Epithelial cell of proximal tubule (primary cell): ENCODE measurements around the gene KCNK6. TPM values are rescaled to one million over a fixed set of nuclear protein-coding genes. Genes with fewer than 3 reads are reported as not detected.

Source experiments
- DNase-seq: peaks from one replicate; pipeline ENCODE4 v3.0.0-alpha.2; 2011; ENCODE audit warnings: low read depth
- H3K4me3 ChIP-seq: 2 replicates; pipeline ENCODE4 v1.5.1; 2011; ENCODE audit warnings: low read depth, mild to moderate bottlenecking, low read length
- total RNA-seq: library from RNA; depleted of rRNA; stranded (reverse); fragments of >200 nt; gene quantifications from 2 replicates; pipeline ENCODE4 v1.2.3, GENCODE V29; 2015
- TF ChIP-seq, protein P1 (sequence below): conservative IDR thresholded peaks from 2 replicates; pipeline ENCODE4 v1.5.1; 2012; ENCODE audit warnings: low read depth, mild to moderate bottlenecking, low read length

The KCNK6 gene
- total RNA-seq, 1 donor from 2014 or later: 3.9 TPM

GRCh38 chr19:38307076-38307475 is 12.6 kb upstream of the KCNK6 start:
- no peak overlapping the region for H3K4me3 ChIP-seq
- no peak for DNase-seq
- TF ChIP-seq, protein P1, sequence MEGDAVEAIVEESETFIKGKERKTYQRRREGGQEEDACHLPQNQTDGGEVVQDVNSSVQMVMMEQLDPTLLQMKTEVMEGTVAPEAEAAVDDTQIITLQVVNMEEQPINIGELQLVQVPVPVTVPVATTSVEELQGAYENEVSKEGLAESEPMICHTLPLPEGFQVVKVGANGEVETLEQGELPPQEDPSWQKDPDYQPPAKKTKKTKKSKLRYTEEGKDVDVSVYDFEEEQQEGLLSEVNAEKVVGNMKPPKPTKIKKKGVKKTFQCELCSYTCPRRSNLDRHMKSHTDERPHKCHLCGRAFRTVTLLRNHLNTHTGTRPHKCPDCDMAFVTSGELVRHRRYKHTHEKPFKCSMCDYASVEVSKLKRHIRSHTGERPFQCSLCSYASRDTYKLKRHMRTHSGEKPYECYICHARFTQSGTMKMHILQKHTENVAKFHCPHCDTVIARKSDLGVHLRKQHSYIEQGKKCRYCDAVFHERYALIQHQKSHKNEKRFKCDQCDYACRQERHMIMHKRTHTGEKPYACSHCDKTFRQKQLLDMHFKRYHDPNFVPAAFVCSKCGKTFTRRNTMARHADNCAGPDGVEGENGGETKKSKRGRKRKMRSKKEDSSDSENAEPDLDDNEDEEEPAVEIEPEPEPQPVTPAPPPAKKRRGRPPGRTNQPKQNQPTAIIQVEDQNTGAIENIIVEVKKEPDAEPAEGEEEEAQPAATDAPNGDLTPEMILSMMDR: no peak

GRCh38 chr19:38307597-38307996 is 12.0 kb upstream of the KCNK6 start:
- H3K4me3 ChIP-seq: no peak overlapping the region
- no peak for DNase-seq
- TF ChIP-seq, protein P1: peak; percentile 2

GRCh38 chr19:38308006-38308766 is 11.5 kb upstream of the KCNK6 start:
- TF ChIP-seq, protein P1: no peak
- no peak for DNase-seq
- no peak overlapping the region for H3K4me3 ChIP-seq

- TF ChIP-seq, protein P1: no peak
- DNase-seq: no peak
- no peak overlapping the region for H3K4me3 ChIP-seq
These were observed 10.6 kb upstream of the KCNK6 start for GRCh38 chr19:38308926-38309614.

DNA sequence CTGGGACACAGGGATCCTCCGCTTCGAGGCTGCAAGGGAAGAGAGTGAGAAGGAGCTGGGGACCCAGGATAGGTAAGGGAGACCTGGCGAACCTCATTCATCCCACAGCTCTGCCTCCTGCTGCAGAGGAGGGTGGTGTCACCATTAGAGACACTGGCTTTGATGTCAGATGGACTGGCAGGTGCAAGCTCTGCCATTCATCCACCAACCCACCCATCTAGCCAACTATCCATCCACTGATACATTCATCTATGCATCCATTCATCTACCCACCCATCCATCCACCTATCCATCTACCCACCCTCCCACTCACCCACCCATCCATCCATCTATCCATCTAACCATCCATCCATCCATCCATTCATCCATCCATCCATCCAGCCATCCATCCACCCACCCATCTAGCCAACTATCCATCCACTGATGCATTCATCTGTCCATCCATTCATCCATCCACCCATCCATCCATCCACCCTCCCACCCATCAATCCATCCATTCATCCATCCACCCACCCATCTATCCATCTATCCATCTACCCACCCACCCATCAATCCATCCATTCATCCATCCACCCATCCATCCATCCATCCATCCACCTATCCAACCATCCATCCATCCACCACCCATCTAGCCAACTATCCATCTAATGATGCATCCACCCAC is 9.9 kb upstream of the KCNK6 start:
- H3K4me3 ChIP-seq: no peak overlapping the region
- no peak for DNase-seq
- TF ChIP-seq, protein P1: no peak

- no peak for DNase-seq
- no peak overlapping the region for H3K4me3 ChIP-seq
- TF ChIP-seq, protein P1: no peak
These were observed 9.4 kb upstream of the KCNK6 start for GRCh38 chr19:38310279-38310670.
